ENCODE results near the gene CDC42EP3.

- TF ChIP-seq, protein P1, sequence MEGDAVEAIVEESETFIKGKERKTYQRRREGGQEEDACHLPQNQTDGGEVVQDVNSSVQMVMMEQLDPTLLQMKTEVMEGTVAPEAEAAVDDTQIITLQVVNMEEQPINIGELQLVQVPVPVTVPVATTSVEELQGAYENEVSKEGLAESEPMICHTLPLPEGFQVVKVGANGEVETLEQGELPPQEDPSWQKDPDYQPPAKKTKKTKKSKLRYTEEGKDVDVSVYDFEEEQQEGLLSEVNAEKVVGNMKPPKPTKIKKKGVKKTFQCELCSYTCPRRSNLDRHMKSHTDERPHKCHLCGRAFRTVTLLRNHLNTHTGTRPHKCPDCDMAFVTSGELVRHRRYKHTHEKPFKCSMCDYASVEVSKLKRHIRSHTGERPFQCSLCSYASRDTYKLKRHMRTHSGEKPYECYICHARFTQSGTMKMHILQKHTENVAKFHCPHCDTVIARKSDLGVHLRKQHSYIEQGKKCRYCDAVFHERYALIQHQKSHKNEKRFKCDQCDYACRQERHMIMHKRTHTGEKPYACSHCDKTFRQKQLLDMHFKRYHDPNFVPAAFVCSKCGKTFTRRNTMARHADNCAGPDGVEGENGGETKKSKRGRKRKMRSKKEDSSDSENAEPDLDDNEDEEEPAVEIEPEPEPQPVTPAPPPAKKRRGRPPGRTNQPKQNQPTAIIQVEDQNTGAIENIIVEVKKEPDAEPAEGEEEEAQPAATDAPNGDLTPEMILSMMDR (conservative IDR thresholded peaks at IDR 0.05), result no peak
- no peak for TF ChIP-seq ZFX (IDR thresholded peaks at IDR 0.05)
Observed at GRCh38 chr2:37709111-37709510, 37.7 kb upstream of the CDC42EP3 start.

All from C4-2B (cell line).